GM21528 (cell line): ENCODE data around the gene WDR45B.
"Not testable (repeated sequence)": the region's sequence is repeated elsewhere in the genome, so short reads cannot be mapped to it uniquely, and the experiment has no call there.

Source experiments
- ATAC-seq: cut with Tn5 transposase; IDR thresholded peaks from one replicate; pipeline ENCODE4 v1.9.1; 2021; ENCODE audit warnings: mild to moderate bottlenecking, moderate library complexity; ENCODE audit not compliant: unreplicated experiment, low FRiP score

WDR45B gene

DNA sequence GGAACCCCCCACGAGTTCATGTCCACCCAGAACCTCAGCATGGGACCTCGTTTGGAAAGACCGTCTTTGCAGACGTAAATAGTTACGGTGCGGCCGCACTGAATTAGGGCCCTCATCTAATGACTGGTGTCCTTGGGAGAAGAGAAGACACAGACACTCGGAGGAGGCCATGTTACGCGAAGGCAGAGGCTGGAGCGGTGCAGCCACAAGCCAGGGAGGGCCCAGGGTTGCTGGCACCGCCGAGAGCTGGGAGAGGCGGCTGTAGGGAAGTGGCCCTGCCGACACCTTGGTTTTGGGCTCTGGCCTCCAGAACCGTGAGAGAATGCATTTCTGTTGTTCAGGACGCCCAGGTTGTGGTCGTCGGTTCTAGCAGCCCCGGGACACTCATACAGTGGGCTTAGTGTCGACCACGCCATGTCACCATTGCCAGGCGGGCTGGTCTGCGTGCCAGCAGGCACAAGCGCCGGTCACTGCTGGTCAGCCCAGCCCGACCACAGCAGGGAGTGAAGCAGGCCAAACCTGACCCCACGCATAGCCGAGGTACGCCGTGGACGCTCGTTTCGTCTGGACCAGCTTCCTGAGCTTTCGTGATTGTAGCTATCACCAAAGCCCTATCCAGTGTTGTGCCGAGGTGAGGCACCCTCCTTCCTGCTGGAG is 10.7 kb upstream of the WDR45B start:
- no peak for ATAC-seq

DNA sequence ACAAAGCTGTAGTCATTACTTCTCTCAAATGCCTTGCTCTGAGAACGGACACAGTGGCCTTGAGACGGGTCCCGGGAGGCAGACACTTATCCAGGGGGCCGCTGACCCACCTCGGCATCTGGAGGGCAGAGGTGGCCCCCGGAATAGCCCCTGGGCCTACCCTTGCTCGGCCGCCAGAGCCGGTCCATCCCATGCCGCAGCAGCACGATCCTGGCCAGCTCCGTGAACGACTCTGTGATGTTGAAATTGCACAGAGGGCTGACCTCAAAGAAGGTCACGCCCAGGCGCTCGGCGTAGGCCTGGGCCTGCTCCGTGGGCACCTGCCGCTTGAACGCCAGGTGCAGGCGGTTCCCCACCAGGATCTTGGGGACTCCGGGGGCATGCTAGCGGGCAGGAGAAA is 10.1 kb upstream of the WDR45B start:
- no peak for ATAC-seq

DNA sequence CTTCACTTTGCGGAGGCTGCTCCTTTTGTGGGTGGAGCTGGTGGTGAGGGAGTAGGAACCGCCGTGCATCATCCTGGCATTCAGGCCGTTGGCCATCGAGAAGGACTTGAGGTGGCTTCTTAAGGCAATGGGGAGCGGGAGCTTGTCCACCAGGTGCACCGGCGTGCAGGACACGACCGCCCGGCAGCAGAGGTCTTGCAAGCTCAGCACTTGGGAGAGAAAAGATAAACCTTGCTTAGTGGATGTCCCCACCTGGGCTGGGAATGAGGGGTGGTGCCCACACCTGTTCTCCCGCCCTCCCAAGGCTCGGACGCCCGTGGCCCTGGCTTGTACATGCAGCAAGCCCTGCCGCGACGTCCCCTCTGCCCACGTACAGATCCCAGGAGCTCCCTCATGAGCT is 9.7 kb upstream of the WDR45B start:
- no peak for ATAC-seq

DNA sequence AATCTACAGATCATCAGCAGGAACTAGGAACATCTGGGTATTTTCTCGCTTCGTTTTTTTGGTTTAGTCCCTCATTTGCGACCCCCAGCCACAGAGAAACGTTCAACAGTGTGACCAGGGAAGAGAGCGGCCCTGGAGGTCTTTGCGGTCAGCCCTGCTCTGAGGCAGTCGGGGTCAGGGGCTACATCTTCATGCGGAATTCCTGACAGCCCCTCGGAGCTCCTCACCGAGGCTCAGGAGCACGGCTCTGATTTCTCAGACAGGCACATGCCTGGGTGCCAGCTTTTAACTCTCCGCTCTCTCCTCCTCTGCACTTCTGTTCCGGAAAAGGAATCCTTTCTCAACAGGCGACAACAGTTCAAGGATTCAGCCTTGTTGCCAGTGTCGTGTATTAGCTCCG is 8.0 kb upstream of the WDR45B start:
- no peak for ATAC-seq

DNA sequence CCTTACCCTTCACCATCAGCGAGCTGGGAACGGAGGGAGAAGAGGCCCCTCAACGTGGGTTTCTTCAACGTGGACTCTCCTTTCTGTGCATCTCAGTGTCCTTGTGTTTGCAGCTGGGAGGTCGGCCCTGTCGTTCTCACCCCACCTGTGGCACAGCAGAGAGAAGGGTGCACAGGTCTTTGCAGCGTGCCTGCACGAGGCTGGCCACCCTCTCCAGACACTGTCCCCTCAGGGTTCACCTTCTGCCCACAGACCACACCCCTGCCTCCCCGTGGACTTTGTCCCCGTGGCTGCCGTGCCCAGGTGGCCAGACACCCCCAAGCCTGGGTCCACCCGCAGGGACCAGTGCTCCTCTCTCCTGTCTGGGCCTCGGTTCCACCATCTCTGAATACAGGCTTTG is 7.3 kb upstream of the WDR45B start:
- no peak for ATAC-seq

DNA sequence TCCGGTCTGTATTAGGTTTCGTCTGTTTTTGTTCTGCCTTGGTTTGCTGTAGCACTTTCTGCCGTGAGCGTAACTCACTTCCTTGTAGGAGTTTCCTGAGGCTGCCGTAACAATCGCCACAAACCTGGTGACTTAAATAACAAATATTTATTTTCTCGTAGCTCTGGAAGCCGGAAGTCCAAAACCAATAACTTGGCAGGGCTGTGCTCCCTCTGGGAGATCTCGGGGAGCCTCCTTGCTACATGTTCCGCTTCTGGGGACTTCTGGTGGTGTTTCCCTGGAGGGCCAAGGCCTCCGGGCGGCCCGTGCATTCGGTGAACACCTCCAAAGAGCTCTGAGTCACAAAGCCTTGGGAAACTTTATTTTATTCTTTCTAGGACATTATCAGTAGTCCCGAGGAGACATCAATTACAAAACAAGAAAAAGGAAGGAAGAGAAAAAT is 6.8 kb upstream of the WDR45B start:
- ATAC-seq = no peak

DNA sequence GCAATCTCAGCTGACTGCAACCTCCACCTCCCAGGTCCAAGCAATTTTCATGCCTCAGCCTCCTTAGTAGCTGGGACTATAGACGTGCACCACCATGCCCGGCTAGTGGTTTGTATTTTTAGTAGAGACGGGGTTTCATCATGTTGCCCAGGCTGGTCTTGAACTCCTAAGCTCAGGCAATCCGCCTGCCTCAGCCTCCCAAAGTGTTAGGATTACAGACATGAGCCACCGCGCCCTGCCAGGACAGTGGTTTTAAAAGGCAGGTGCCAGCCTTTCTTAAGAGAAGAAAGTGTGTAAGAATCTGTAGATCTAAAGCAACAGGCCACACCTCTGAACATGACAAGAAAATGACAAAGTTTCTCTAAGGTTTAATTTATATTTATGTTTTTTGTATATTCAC is 6.4 kb upstream of the WDR45B start:
- ATAC-seq = not testable (repeated sequence)

DNA sequence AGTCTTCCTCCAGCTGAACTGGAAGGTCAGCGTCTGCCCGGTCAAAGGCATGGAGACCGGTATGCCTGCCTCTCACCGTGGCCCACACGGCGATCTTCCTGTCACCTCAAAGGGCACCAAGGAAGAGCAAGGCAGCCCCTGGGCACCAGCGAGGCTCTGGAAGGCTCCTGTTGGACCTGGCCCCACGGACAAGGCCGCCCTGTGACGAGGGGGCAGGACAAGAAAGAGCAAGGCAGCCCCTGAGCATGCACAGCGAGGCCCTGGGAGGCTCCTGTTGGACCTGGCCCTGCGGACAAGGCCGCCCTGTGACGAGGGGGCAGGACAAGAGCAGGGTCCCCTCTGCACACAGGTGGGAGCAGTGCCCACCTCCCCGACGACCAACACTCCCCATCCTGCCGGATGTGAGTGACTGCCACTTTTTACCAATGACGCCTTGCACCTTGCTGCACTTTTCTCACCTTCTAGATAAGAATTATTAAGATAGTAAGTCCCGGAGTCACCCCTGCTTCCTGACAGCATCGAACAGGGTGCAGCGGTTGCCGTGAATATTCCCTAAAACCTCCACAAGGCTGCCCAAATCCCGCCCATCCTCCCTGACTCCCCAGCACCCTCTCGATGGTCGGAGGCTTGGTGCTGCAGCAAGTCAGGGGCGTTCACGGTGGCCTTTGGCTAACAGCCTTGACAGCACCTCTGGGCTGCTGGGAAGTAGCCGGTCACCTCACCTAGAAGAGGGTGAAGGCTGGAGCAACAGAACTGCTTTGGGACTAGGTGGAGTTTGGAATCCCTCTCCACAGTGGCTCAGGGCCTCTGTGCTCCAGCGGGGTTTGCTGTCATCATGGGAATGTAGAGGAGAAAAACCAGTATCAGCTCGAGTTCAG is 5.6 kb upstream of the WDR45B start:
- ATAC-seq = no peak

DNA sequence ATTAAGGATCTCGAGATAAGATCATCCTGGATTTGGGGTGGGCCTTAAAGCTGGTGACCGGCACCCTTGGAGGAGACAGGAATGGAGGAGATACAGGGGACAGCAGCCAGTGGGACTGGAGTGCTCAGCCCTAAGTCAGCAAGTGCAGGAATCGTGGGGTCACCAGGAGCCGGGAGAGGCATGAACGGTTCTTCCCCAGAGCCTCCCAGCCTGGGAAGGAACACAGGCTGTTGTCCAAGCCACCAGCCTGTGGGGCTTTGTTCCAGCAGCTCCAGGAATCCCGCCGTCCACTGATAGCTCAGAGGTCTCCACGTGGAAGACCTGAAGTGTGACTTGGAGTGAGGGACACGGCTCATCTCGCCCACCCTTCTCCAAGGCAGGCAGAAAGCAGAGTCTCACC is 2.5 kb upstream of the WDR45B start:
- no peak for ATAC-seq

DNA sequence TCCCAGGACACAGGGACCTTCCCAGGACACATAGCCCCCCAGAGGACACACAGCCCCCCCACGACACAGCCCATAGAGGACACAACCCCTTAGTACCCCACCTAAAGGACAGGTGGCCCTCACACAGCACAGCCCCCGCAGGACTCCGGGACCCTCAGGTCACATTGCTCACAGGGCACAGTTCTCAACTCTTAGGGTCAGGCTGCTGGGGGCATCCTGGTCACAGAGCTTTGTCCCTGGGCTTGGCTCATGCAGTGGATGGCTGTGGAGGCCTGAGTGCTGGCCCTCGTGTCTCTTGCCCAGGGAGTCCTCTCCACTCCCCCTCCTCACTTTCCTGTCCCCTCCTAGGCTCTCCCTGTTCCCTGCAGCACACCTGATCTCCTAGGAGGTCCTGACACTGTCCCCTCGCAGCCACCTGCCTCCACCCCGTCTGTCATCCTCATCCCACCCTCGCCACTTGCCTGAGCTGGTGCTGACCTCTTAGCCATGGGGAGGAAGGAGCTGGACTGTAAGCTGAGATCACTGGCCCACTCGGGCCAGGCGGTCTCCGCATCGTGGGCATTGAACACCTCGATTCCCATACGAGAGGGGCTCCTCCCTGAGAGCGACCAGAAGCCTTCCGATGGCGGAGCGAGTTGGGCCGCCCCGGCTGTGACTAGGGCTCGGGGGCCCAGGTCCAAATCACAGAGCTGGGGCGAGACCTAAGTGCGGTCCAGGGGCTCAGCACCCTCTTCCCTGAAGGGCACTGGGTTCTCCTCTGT is 1.4 kb upstream of the WDR45B start:
- ATAC-seq = no peak

DNA sequence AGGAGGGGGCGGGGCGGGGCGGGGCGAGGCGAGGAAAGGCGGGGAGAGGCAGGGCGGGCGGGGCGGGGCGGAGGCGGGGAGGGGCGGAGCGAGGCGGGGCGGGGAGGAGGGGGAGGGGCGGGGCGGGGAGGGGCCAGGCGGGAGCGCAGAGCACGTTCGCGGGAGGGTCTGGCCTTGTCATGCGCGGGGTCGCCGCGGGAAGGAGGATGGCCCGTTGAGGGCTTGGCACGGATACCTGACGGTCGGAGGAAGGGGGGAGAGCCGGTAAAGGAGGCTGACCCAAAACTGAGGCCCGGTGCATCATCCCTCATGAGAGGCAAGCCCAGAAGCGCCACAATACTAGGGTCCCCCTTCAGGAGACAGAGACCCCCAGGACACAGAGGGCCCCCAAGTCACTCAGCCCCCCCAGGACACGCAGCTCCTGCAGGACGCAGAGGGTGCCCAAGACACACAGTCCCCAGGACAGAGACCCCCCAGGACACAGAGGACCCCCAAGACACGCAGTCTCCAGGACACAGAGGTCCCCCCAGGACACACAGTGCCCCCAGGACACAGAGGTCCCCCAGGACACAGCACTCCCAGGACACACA is 593 bp upstream of the WDR45B start:
- no peak for ATAC-seq

DNA sequence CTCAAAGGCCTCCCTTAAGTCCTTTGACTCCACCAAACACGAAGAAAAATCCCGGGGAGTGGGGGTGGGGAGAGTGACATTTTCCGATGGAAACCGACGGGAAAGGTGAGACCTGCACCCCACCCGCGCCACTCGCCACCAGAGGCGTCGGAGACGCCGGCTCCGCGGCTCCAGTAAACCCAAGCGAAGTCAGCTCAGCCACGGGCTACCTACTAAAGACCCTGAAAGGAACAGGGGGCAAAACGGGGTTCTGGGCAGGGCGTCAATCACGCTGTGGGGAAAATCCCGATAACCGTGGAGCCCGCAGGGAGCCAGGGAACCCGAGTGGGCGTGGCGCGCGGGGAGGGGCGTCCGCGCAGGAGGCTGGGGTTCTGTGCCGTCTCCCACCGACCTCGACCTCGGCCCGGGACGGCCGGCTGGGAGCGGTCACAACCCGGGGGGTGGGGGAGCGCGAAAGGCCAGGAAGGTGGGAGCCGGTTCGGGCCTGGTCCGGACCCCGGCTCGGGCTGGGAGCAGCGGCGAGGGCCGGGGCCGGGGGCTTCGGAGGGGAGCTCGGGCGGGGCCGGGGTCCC is 565 bp downstream of the WDR45B start:
- peak; percentile 36 for ATAC-seq

DNA sequence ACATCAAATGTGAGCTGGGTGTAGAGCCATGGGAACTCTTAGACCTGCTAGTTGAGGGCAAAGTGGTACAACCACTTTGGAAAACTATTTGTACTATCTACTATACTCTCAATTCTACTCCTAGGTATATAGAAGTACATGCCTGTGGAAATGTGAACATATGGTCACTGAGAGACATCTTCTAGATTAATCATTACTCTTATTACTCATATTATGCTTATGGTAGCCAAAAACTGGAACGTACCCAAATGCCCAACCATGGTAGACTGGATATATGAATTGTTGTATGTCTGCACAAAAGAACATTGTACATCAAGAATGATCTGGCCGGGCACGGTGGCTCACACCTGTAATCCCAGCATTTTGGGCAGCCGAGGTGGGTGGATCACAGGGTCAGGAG is 2.7 kb downstream of the WDR45B start:
- no peak for ATAC-seq

DNA sequence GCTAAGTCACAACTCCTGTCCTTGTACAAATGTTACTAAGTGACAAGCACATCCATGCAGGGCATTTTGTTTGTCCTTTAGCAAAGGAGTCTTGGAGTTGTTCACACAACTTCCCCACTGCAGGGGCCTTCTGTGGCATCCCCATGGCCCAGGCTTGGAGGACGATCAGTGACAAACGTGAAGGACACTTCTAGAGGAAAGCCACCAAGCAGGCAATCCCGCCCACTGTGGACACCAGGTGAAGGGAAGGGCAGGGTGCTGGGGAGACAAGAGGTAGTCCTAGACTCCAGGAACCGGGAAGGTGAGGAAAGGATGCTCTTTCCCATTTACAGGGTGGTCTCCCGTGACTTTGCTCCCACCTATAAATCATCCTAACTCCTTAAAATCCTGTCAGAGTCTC is 4.1 kb downstream of the WDR45B start:
- no peak for ATAC-seq

DNA sequence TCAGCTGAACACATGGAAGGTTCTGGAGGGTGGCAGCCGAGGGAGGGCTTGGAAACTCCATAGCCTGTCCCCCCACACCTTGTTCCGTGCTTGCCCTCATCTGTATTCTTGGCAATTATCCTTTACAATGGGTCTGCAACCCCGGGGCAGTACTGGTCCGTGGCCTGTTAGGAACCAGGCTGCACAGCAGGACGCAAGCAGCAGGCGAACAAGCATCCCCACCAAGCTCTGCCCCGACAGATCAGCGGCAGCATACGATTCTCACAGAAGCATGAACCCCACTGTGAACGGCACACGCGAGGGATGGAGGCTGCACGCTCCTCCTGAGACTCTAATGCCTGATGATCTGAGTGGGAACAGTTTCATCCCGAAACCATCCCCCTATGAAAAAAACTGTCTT is 6.2 kb downstream of the WDR45B start:
- no peak for ATAC-seq

DNA sequence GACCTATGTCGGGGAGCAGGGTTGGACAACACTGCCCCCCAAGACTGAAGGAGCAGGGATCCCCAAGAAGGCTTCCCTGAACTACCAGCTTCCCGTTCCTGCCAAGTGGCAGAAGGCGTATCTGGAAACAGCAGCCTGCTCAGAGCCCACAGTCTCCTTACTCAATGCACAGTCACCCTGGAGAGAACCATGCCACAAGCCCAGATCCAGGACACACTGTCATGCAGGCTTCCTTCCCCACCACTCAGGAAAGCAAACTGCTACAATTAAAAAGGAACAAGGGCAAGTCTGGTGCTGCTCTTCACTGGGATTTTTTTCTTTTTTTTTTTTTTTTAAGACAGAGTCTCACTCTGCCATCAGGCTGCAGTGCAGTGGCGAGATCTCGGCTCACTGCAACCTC is 8.2 kb downstream of the WDR45B start:
- ATAC-seq = no peak

DNA sequence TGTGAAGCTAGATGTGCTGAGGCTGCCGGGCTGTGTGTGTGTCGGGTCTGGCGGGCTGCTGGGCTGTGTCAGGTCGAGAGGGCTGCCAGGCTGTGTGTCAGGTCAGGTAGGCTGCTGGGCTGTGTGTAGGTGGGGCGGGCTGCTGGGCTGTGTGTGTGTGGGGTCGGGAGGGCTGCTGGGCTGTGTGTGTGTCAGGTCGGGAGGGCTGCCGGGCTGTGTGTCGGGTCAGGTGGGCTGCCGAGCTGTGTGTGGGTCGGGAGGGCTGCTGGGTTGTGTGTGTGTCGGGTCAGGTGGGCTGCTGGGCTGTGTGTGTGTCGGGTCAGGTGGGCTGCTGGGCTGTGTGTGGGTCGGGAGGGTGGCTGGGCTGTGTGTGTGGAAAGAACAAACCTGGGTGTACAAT is 8.6 kb downstream of the WDR45B start:
- ATAC-seq = no peak

DNA sequence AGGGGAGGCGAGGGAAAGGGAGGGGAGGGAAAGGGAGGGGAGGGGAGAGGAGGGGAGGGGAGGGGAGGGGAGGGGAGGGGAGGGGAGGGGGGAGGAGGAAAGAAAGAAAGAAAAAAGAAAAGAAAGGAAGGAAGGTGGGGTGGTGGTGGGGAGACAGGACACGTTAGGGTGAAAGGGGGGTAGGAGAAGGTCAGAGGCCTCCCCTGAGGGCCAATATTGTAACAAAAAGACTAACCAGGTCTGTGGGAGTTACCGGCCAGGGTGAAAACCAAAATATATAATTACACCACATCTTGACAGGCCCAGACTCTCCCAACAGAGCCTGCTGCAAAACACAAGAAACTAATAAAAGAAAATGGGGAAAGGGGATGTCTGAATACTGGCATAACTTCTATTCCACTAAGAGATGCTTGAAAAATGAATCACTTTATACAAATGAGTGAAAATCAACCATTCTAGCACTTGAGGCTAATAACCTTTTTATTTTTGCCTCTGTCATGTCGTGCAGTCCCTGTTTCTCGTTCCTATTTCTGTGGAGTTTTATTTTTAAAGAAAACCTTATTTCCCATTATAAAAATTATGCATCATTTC is 10.0 kb downstream of the WDR45B start:
- no peak for ATAC-seq

DNA sequence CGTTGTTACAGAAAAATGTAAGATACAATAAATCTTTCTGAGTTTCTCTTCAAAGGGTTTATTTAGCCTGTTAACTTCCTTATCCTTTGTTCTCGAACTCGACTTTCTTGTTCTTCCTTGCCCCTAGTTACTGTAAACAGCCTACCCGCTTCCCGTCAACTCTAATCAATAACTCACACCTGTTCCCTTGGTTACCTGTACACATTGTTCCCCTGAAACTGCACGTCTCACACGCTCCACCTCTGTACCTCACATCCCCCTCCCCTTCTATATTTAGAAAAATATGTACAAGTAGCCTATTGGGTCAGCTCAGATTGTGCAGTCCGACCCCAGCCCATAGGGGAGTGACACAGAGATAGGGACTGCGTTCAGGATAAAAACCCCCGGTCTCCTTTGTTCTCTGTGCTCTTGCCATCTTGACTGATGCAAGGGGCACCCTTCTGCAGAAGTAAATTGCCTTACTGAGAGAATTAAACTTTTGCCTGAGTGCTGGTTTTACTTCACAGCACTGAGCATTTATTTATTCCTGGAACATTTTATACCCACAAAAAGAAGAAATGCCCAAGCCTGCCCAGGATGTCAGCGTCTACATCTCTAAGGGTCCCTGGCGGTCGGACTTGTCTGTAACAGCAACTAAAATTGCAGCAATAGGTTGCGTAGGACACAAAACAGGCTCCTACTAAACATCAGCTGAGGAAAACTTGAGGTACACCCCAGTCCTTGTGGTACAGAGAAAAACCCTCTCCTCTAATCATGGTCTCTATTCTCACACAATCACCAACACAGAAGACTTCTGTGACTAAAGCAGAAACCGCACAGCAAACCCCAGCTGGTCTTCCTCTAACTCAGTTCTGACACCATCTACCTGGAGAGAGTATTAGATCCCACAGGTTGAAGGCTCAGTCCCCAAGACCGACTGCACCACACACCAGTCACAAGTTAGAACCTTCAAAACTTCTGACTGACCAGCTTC is 11.3 kb downstream of the WDR45B start:
- no peak for ATAC-seq
